GM23338 (cell line): Measurements from ENCODE around the gene ZEB2. TPM values are rescaled to one million over a fixed set of nuclear protein-coding genes. Genes with fewer than 3 reads are reported as not detected.

Source experiments
- ATAC-seq: fragments of 200-7000 bp; cut with Tn5 transposase; 3 replicates; pipeline ENCODE4 v1.9.1; 2020
- DNase-seq: peaks from one replicate; pipeline ENCODE4 v3.0.0-alpha.2; 2015; ENCODE audit warnings: low spot score
- H2AFZ ChIP-seq: fragments of 200-600 bp; sonication (generic); 2 replicates; pipeline ENCODE4 v1.8.0; 2016; ENCODE audit warnings: antibody characterized with exemption, mild to moderate bottlenecking, moderate library complexity
- H3F3A ChIP-seq: fragments of 200-600 bp; sonication (generic); replicated peaks from 2 replicates; pipeline ENCODE4 v1.8.0; 2017; ENCODE audit warnings: antibody characterized with exemption, mixed run types, low read depth
- H3K27ac ChIP-seq: fragments of 200-600 bp; sonication (generic); 2 replicates; pipeline ENCODE4 v1.6.1; 2016; ENCODE audit warnings: low read depth
- H3K27me3 ChIP-seq: fragments of 200-600 bp; sonication (generic); 2 replicates; pipeline ENCODE4 v1.8.0; 2016; ENCODE audit warnings: mild to moderate bottlenecking, mixed run types, moderate library complexity; ENCODE audit not compliant: insufficient read depth
- H3K36me3 ChIP-seq: fragments of 200-600 bp; sonication (generic); 2 replicates; pipeline ENCODE4 v1.8.0; 2016; ENCODE audit warnings: mild to moderate bottlenecking; ENCODE audit not compliant: insufficient read depth
- H3K4me1 ChIP-seq: fragments of 200-600 bp; sonication (generic); 2 replicates; pipeline ENCODE4 v1.8.0; 2016; ENCODE audit warnings: mild to moderate bottlenecking, moderate library complexity; ENCODE audit not compliant: insufficient read depth
- H3K4me2 ChIP-seq: fragments of 200-600 bp; sonication (generic); 2 replicates; pipeline ENCODE4 v1.7.1; 2017; ENCODE audit warnings: mixed run types
- H3K4me3 ChIP-seq: fragments of 200-600 bp; sonication (generic); 2 replicates; pipeline ENCODE4 v1.6.1; 2016; ENCODE audit warnings: mixed run types
- H3K79me2 ChIP-seq: fragments of 200-600 bp; sonication (generic); replicated peaks from 2 replicates; pipeline ENCODE4 v1.8.0; 2017; ENCODE audit warnings: mild to moderate bottlenecking; ENCODE audit not compliant: insufficient read depth
- H3K9me2 ChIP-seq: fragments of 200-600 bp; sonication (generic); 2 replicates; pipeline ENCODE4 v1.8.0; 2017; ENCODE audit not compliant: insufficient read depth
- H4K20me1 ChIP-seq: fragments of 200-600 bp; sonication (generic); replicated peaks from 2 replicates; pipeline ENCODE4 v1.8.0; 2017; ENCODE audit warnings: mild to moderate bottlenecking; ENCODE audit not compliant: insufficient read depth
- H3K27ac Mint-ChIP-seq: 2 replicates; pipeline ENCODE4 v1.8.0; 2020; ENCODE audit warnings: inconsistent platforms, mild to moderate bottlenecking, moderate library complexity, mixed read lengths
- H3K27me3 Mint-ChIP-seq: 3 replicates; pipeline ENCODE4 v1.8.0; 2022; ENCODE audit warnings: low read depth, mild to moderate bottlenecking, moderate library complexity, mixed read lengths, inconsistent platforms; ENCODE audit not compliant: insufficient read depth, poor library complexity
- H3K36me3 Mint-ChIP-seq: 3 replicates; pipeline ENCODE4 v1.8.0; 2021; ENCODE audit warnings: low read depth, mild to moderate bottlenecking, inconsistent platforms, moderate library complexity, mixed read lengths
- H3K4me1 Mint-ChIP-seq: 3 replicates; pipeline ENCODE4 v1.8.0; 2020; ENCODE audit warnings: mild to moderate bottlenecking, inconsistent platforms, mixed read lengths
- H3K4me3 Mint-ChIP-seq: 3 replicates; pipeline ENCODE4 v1.8.0; 2021; ENCODE audit warnings: moderate library complexity, mild to moderate bottlenecking, inconsistent platforms, mixed read lengths
- H3K9me3 Mint-ChIP-seq: 3 replicates; pipeline ENCODE4 v1.8.0; 2020; ENCODE audit warnings: moderate library complexity, mild to moderate bottlenecking, inconsistent platforms, mixed read lengths
- CREB1 ChIP-seq: fragments of 250-450 bp; sonication (Bioruptor Pico); IDR thresholded peaks from 2 replicates; pipeline ENCODE4 v1.5.0; 2020; ENCODE audit warnings: low read depth, mild to moderate bottlenecking, moderate library complexity
- CTCF ChIP-seq, 2 experiments: fragments of 200-600 bp in 1 of 2; sonication (generic) in 1 of 2; conservative IDR thresholded peaks; 2 replicates each; pipeline versions ENCODE4 v1.5.1 to v1.6.1; 2016 to 2017; ENCODE audit warnings: antibody characterized with exemption in 2 of 2, low read depth in 2 of 2, mild to moderate bottlenecking in 2 of 2, moderate library complexity in 1 of 2
- ETS1 ChIP-seq: IDR thresholded peaks from 2 replicates; pipeline ENCODE4 v1.6.1; 2016; ENCODE audit warnings: antibody characterized with exemption
- EZH2 ChIP-seq: fragments of 200-600 bp; sonication (generic); IDR thresholded peaks from one replicate; pipeline ENCODE4 v1.8.0; 2017; ENCODE audit warnings: antibody characterized with exemption, mild to moderate bottlenecking, low read depth; ENCODE audit not compliant: unreplicated experiment
- EZH2phosphoT487 ChIP-seq: fragments of 200-600 bp; sonication (generic); IDR thresholded peaks from one replicate; pipeline ENCODE4 v1.8.1; 2018; ENCODE audit warnings: antibody characterized with exemption; ENCODE audit not compliant: unreplicated experiment
- JUNB ChIP-seq: IDR thresholded peaks from one replicate; pipeline ENCODE4 v1.6.1; 2016; ENCODE audit warnings: antibody characterized with exemption; ENCODE audit not compliant: unreplicated experiment
- NANOG ChIP-seq: IDR thresholded peaks from 2 replicates; pipeline ENCODE4 v1.6.1; 2016; ENCODE audit warnings: antibody characterized with exemption, borderline replicate concordance
- POLR2AphosphoS5 ChIP-seq: IDR thresholded peaks from 2 replicates; pipeline ENCODE4 v1.6.1; 2016; ENCODE audit warnings: antibody characterized with exemption, low read depth
- REST ChIP-seq: IDR thresholded peaks from one replicate; pipeline ENCODE4 v1.6.1; 2018; ENCODE audit warnings: antibody characterized with exemption; ENCODE audit not compliant: unreplicated experiment
- STAT1 ChIP-seq: IDR thresholded peaks from one replicate; pipeline ENCODE4 v1.6.1; 2016; ENCODE audit warnings: antibody characterized with exemption; ENCODE audit not compliant: unreplicated experiment
- ZNF114 ChIP-seq: fragments of 250-450 bp; sonication (Bioruptor Pico); IDR thresholded peaks from 2 replicates; pipeline ENCODE4 v1.5.0; 2020; ENCODE audit warnings: mild to moderate bottlenecking, moderate library complexity
- ZNF331 ChIP-seq: fragments of 250-450 bp; sonication (Bioruptor Pico); IDR thresholded peaks from 2 replicates; pipeline ENCODE4 v1.5.0; 2020; ENCODE audit warnings: low read depth, mild to moderate bottlenecking, moderate library complexity
- polyA plus RNA-seq: library from polyadenylated mRNA; unstranded; fragments of >200 nt; fragmentation: Nextera tagmentation; extraction: Ambion mirVana; gene quantifications from 2 replicates; pipeline ENCODE4 v1.2.1, GENCODE V29; 2016
- total RNA-seq: library from RNA; depleted of rRNA; stranded (reverse); fragments of >200 nt; shearing (Covaris generic); gene quantifications from 2 replicates; pipeline ENCODE4 v1.2.3, GENCODE V29; 2014

ZEB2 gene
- total and polyA plus RNA-seq, 2 experiments from 2014 or later = 0.45 TPM; not detected in 1

- H4K20me1 ChIP-seq = no peaks in the 10 kb centered on the region
- H3K4me1 ChIP-seq = peaks cover 9% of the 10 kb centered on the region; the same call in 1 of the 2 replicates
- H3K4me3 Mint-ChIP-seq = no peak overlapping the region
- H3F3A ChIP-seq = no peaks in the 10 kb centered on the region
- peaks cover 18% of the 10 kb centered on the region; the same call in 1 of the 2 replicates for H3K27me3 ChIP-seq
- H3K27ac Mint-ChIP-seq = no peak overlapping the region
- no peak overlapping the region for H2AFZ ChIP-seq
- H3K79me2 ChIP-seq = no peaks in the 10 kb centered on the region
- no peaks in the 10 kb centered on the region for H3K9me2 ChIP-seq
- H3K4me1 Mint-ChIP-seq = peaks cover 16% of the 10 kb centered on the region; the same call in 2 of the 3 replicates
- H3K27me3 Mint-ChIP-seq = peaks cover 7% of the 10 kb centered on the region
- no peak overlapping the region for H3K4me3 ChIP-seq
- TF ChIP-seq ZNF331 = no peak
- TF ChIP-seq ETS1 = no peak
- no peak for TF ChIP-seq CREB1 (CRISPR knock-in tag)
- TF ChIP-seq NANOG = no peak
- TF ChIP-seq STAT1 = no peak
- DNase-seq (no peak), ATAC-seq (no peak)
- H3K4me2 ChIP-seq = no peak overlapping the region
- no peak overlapping the region for H3K27ac ChIP-seq
- H3K36me3 ChIP-seq = no peaks in the 10 kb centered on the region
- H3K36me3 Mint-ChIP-seq = peaks cover 4% of the 10 kb centered on the region; the same call in 1 of the 3 replicates
- peaks cover 4% of the 10 kb centered on the region; the same call in 2 of the 3 replicates for H3K9me3 Mint-ChIP-seq
Measured at GRCh38 chr2:144529841-144530240, 9.9 kb upstream of the ZEB2 start.

GRCh38 chr2:144528108-144528507, 8.2 kb upstream of the ZEB2 start:
- Mint-ChIP-seq H3K9me3 (no peaks in the 10 kb centered on the region; the same call in 2 of the 3 replicates), H3K27ac (no peak overlapping the region), H3K27me3 (peaks cover 14% of the 10 kb centered on the region), H3K4me1 (peaks cover 26% of the 10 kb centered on the region), H3K4me3 (no peak overlapping the region), H3K36me3 (no peaks in the 10 kb centered on the region)
- H3K4me1 ChIP-seq = peaks cover 16% of the 10 kb centered on the region
- ATAC-seq (no peak), DNase-seq (no peak)
- no peak overlapping the region for H3K4me2 ChIP-seq
- H3K79me2 ChIP-seq = no peaks in the 10 kb centered on the region
- no peaks in the 10 kb centered on the region for H3K9me2 ChIP-seq
- no peak overlapping the region for H3K27ac ChIP-seq
- no peaks in the 10 kb centered on the region for H3K36me3 ChIP-seq
- peaks cover 22% of the 10 kb centered on the region for H3K27me3 ChIP-seq
- H4K20me1 ChIP-seq = no peaks in the 10 kb centered on the region
- no peak overlapping the region for H2AFZ ChIP-seq
- no peaks in the 10 kb centered on the region for H3F3A ChIP-seq
- no peak overlapping the region for H3K4me3 ChIP-seq
- TF ChIP-seq ZNF114 = no peak
- TF ChIP-seq NANOG = no peak
- TF ChIP-seq EZH2phosphoT487 = no peak
- TF ChIP-seq REST = no peak
- TF ChIP-seq ZNF331 = no peak
- no peak for TF ChIP-seq POLR2AphosphoS5
- TF ChIP-seq STAT1 = no peak
- TF ChIP-seq JUNB = no peak
- no peak for TF ChIP-seq EZH2
- TF ChIP-seq CREB1 (CRISPR knock-in tag) = no peak
- no peak for TF ChIP-seq CTCF (conservative IDR thresholded peaks at IDR 0.05; ENCODE audit: low read depth in 2 of 2)
- no peak for TF ChIP-seq ETS1
